Esophagus muscularis mucosa (tissue), 4 donors: ENCODE results near the gene COA5.
A peak's percentile ranks its signal among the peaks of the same experiment; 100 is the strongest.

ENCODE experiments used
- CTCF ChIP-seq, 3 experiments: fragments of 200-600 bp in 2 of 3; fragments of 450-650 bp in 1 of 3; sonication (generic) in 2 of 3; IDR thresholded peaks; one replicate each; pipeline ENCODE4 v1.5.1; 2017 to 2019; ENCODE audit warnings: antibody characterized with exemption in 3 of 3, mild to moderate bottlenecking in 2 of 3, moderate library complexity in 1 of 3
- EP300 ChIP-seq: sonication (generic); formaldehyde crosslinking; IDR thresholded peaks from one replicate; pipeline ENCODE4 v1.6.1; 2017; ENCODE audit warnings: antibody characterized with exemption
- POLR2A ChIP-seq: fragments of 450-650 bp; IDR thresholded peaks from one replicate; pipeline ENCODE4 v1.6.1; 2017; ENCODE audit warnings: antibody characterized with exemption, moderate library complexity, mild to moderate bottlenecking, low read depth
- POLR2AphosphoS5 ChIP-seq, 2 donors: sonication (generic); formaldehyde crosslinking; IDR thresholded peaks; one replicate each; pipeline ENCODE4 v1.6.1; 2017; ENCODE audit warnings: antibody characterized with exemption in 2 of 2

GRCh38 chr2:98560256-98560771 is 48.0 kb downstream of the COA5 start:
- no peak for TF ChIP-seq CTCF (IDR thresholded peaks at IDR 0.05)
- TF ChIP-seq POLR2A = no peak
- TF ChIP-seq POLR2AphosphoS5 (IDR thresholded peaks at IDR 0.05) = peak; percentile 6 to 20
- TF ChIP-seq EP300 = no peak
